GM21717 (cell line): Measurements from ENCODE around the gene CCDC159.

Source experiments
- ATAC-seq: cut with Tn5 transposase; IDR thresholded peaks from one replicate; pipeline ENCODE4 v1.9.1; 2021; ENCODE audit warnings: mild to moderate bottlenecking, moderate library complexity; ENCODE audit not compliant: unreplicated experiment

Gene CCDC159

GRCh38 chr19:11384778-11385129 lies 38.4 kb downstream of the CCDC159 start:
- ATAC-seq, result no peak

DNA sequence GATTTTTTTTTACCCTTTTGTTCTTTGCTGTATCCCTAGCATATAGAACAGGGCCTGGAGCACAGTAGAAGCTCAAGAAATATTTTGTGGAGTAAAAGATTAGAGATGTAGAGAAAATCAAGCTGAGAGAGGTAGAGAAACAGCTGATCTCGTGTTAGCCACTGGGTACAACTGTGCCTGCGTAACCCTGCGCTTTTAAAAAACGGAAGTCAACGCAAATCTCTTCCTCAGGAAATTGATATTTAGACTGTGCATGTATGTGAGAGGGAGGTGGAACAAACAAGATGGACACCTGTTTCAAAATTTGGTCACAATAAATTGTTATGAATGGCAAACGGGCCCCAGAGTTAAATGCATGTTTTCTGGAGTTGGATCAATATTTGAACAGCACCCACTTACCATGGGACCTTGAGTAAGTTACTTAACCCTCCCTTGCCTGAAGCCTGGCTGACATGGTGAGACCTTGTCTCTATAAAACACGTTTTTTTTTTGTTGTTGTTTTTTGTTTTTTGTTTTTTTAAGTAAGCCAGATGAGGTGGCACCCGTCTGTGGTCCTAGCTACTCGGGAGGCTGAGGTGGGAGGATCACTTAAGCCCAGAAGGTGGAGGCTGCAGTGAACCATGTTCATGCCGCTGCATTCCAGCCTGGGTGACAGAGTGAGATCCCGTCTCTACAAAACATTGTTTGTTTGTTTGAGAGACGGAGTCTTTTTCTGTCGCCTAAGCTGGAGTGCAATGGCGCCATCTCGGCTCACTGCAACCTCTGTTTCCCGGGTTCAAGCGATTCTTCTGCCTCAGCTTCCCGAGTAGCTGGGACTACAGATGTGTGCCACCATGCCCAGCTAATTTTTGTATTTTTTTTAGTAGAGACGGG lies 41.1 kb downstream of the CCDC159 start:
- ATAC-seq, result no peak

DNA sequence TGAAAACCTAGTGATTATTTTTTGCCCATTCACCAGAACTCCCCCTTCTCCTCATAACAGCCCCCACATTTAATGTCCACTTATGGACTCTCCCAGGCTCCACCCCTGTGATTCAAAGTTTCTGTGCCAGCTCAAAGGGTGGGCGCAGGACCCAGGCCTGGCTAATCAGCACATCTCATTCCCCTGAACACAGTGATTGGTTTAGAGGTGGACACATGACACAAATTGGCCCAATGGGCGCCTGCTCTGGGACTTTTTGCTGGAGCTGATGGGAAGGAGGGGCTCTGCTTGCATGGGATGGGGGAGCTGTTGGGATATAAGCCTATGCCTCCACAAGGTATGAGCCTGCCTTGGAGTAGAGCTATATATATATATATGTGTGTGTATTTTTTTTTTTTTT lies 44.0 kb downstream of the CCDC159 start:
- no peak for ATAC-seq

GRCh38 chr19:11390933-11391680 lies 44.8 kb downstream of the CCDC159 start:
- ATAC-seq, result no peak

DNA sequence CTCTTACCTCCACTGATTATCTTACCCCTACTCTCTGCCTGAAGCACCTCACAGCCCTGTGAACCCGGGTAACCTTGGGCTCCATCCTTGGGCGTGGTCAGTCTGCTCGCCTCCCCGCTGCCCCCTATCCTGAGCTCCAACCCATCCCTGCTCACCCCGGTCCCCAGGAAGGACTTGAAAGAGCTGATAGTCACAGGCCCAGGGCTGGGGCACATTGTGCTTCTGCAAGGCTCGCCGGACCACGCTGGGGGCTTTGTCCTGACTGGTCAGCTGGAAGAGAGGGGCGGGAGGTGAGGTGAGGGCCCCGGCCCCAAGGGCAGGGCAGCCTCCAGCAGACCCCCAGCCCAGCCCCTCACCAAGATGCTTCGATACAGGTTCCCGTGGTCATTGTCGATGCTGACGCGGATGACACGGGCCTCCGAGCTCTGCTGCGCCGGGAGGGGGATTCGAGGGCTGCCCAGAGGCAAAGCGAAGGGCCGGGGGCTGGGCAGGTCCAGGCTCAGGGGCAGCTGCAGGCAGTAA lies 50.8 kb downstream of the CCDC159 start:
- no peak for ATAC-seq

GRCh38 chr19:11399667-11400066 lies 53.3 kb downstream of the CCDC159 start:
- ATAC-seq, result no peak

GRCh38 chr19:11400798-11401197 lies 54.5 kb downstream of the CCDC159 start:
- no peak for ATAC-seq

DNA sequence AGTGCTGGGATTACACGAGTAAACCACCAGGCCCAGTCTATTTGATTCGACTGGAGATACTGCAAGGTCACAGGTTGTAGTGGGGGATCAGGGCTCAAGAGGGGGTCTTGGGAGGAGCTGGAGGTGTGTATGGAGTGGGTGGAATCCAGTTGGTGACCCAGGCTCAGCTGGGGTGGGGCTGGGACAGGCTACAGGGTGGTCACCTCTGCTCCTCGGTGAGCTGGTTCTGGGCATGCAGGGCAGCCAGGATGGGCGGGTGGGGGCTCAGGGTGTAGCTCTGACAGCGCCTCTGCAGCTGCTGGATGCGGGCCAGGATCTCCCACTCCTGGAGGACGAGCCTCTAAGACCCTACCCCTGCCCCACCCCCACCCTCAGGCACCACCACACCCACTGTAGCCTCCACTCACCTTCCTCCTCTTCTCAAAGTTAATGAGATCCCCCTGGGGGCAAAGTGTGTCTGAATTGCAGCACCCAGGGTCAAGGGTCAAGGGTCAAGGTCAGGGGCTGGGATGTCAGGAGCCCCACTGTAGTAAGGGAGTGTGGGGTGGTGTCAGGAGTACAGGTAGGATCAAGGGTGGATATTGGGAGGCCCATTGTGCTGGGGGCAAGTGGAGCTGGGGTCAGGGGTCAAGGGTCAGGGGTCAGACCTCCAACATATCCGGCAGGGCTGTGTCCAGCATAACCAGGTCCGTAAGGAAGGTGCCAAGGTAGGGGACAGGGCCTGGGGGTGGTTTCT lies 55.7 kb downstream of the CCDC159 start:
- ATAC-seq, result no peak
